Hepatocyte (in vitro differentiated cells): Measurements from ENCODE around the gene KCTD15. TPM values are rescaled to one million over a fixed set of nuclear protein-coding genes. Genes with fewer than 3 reads are reported as not detected.

Experiments
- DNase-seq: peaks from one replicate; pipeline ENCODE4 v3.0.0-alpha.2; 2016; ENCODE audit warnings: low spot score
- H2AFZ ChIP-seq: fragments of 200-600 bp; sonication (generic); 2 replicates; pipeline ENCODE4 v1.6.0; 2016; ENCODE audit warnings: antibody characterized with exemption, mild to moderate bottlenecking
- H3K27ac ChIP-seq: fragments of 200-600 bp; sonication (generic); 2 replicates; pipeline ENCODE4 v1.5.1; 2016; ENCODE audit warnings: mild to moderate bottlenecking
- H3K27me3 ChIP-seq: fragments of 200-600 bp; sonication (generic); 2 replicates; pipeline ENCODE4 v1.6.1; 2016
- H3K36me3 ChIP-seq: fragments of 200-600 bp; sonication (generic); replicated peaks from 2 replicates; pipeline ENCODE4 v1.5.1; 2016; ENCODE audit warnings: low read depth; ENCODE audit not compliant: insufficient read depth
- H3K4me1 ChIP-seq: fragments of 200-600 bp; sonication (generic); 2 replicates; pipeline ENCODE4 v1.5.1; 2016; ENCODE audit warnings: mild to moderate bottlenecking, moderate library complexity; ENCODE audit not compliant: insufficient read depth
- H3K4me2 ChIP-seq: fragments of 200-600 bp; sonication (generic); 2 replicates; pipeline ENCODE4 v1.6.0; 2016
- H3K4me3 ChIP-seq: fragments of 200-600 bp; sonication (generic); 2 replicates; pipeline ENCODE4 v1.5.1; 2016; ENCODE audit warnings: mild to moderate bottlenecking
- H3K79me2 ChIP-seq: fragments of 200-600 bp; sonication (generic); 2 replicates; pipeline ENCODE4 v1.6.0; 2017; ENCODE audit warnings: mild to moderate bottlenecking
- H3K9me2 ChIP-seq: fragments of 200-600 bp; sonication (generic); replicated peaks from 2 replicates; pipeline ENCODE4 v1.6.0; 2017; ENCODE audit warnings: mild to moderate bottlenecking; ENCODE audit not compliant: insufficient read depth
- H3K9me3 ChIP-seq: fragments of 200-600 bp; sonication (generic); 2 replicates; pipeline ENCODE4 v1.5.1; 2016; ENCODE audit warnings: low read depth, mild to moderate bottlenecking
- H4K20me1 ChIP-seq: fragments of 200-600 bp; sonication (generic); 2 replicates; pipeline ENCODE4 v1.6.0; 2016; ENCODE audit warnings: mild to moderate bottlenecking; ENCODE audit not compliant: insufficient read depth, poor library complexity, severe bottlenecking
- CTCF ChIP-seq: fragments of 200-600 bp; sonication (generic); IDR thresholded peaks from 2 replicates; pipeline ENCODE4 v1.5.1; 2016; ENCODE audit warnings: antibody characterized with exemption, mild to moderate bottlenecking; ENCODE audit not compliant: poor library complexity
- EZH2 ChIP-seq: fragments of 200-600 bp; sonication (generic); IDR thresholded peaks from 2 replicates; pipeline ENCODE4 v1.6.1; 2016; ENCODE audit warnings: antibody characterized with exemption, mild to moderate bottlenecking, borderline replicate concordance
- EZH2phosphoT487 ChIP-seq: fragments of 200-600 bp; sonication (generic); IDR thresholded peaks from one replicate; pipeline ENCODE4 v1.6.1; 2018; ENCODE audit warnings: antibody characterized with exemption, mild to moderate bottlenecking, low read depth, moderate library complexity; ENCODE audit not compliant: unreplicated experiment, severe bottlenecking
- WGBS: methylation state at CpG from one replicate; pipeline ENCODE4 v1.1.6; 2016; ENCODE audit warnings: low lambda C conversion rate; ENCODE audit errors: missing lambda C conversion rate; 5-methylcytosine and 5-hydroxymethylcytosine counted together
- polyA plus RNA-seq: library from polyadenylated mRNA; unstranded; fragments of >200 nt; fragmentation: Nextera tagmentation; extraction: Ambion mirVana; gene quantifications from 2 replicates; pipeline ENCODE4 v1.2.1, GENCODE V29; 2016
- total RNA-seq: library from RNA; depleted of rRNA; stranded (reverse); fragments of >200 nt; gene quantifications from 2 replicates; pipeline ENCODE4 v1.2.3, GENCODE V29; 2014

KCTD15 gene
- total and polyA plus RNA-seq, 2 experiments from 2014 or later, result 10.1 to 55.8 TPM

DNA sequence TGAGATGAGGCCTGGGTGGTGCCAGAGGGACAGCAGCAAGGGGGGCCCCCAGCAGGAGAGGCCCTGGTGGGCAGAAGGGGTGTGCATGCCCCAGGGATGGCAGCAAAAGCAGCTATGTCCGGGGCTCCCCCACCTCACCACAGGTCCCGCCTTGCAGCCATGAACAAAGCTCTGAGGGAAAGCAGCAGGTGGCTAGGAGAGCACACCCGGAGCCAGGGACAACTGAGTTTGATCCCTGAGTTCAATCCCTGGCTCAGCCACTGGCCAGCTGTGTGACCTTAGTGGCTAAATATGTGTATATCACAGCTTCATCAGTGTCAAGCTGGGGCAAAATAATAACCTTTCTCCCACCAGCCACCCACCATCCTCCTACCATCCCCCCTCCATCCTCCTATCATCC lies 47.7 kb upstream of the KCTD15 start:
- no peak overlapping the region for H3K27ac ChIP-seq
- 96% methylated on average over 3 of the region's 3 CpGs for WGBS

GRCh38 chr19:33749619-33750175 lies 47.0 kb upstream of the KCTD15 start:
- 90% methylated on average over 10 of the region's 12 CpGs for WGBS
- Histone ChIP-seq H2AFZ (no peak overlapping the region), H3K79me2 (no peaks in the 10 kb centered on the region), H3K9me3 (no peaks in the 10 kb centered on the region), H3K36me3 (no peaks in the 10 kb centered on the region), H3K4me1 (no peaks in the 10 kb centered on the region), H4K20me1 (no peaks in the 10 kb centered on the region), H3K4me3 (no peak overlapping the region), H3K4me2 (no peak overlapping the region), H3K9me2 (no peaks in the 10 kb centered on the region), H3K27me3 (no peaks in the 10 kb centered on the region), H3K27ac (no peak overlapping the region)
- TF ChIP-seq EZH2phosphoT487, result no peak
- TF ChIP-seq CTCF, result no peak
- no peak for TF ChIP-seq EZH2
- DNase-seq, result no peak

More for the DNA sequence above, 47.7 kb upstream of the KCTD15 start:
- Histone ChIP-seq H3K4me3 (no peak overlapping the region), H3K9me3 (no peaks in the 10 kb centered on the region), H4K20me1 (no peaks in the 10 kb centered on the region), H2AFZ (no peak overlapping the region), H3K79me2 (no peaks in the 10 kb centered on the region), H3K4me1 (no peaks in the 10 kb centered on the region), H3K4me2 (no peak overlapping the region), H3K27me3 (no peaks in the 10 kb centered on the region), H3K36me3 (no peaks in the 10 kb centered on the region), H3K9me2 (no peaks in the 10 kb centered on the region)
- TF ChIP-seq EZH2, result no peak
- no peak for TF ChIP-seq EZH2phosphoT487
- TF ChIP-seq CTCF, result no peak
- DNase-seq, result no peak

GRCh38 chr19:33750587-33751435 lies 45.9 kb upstream of the KCTD15 start:
- Histone ChIP-seq H3K27me3 (no peaks in the 10 kb centered on the region), H2AFZ (no peak overlapping the region), H3K4me2 (no peak overlapping the region), H4K20me1 (no peaks in the 10 kb centered on the region), H3K9me2 (no peaks in the 10 kb centered on the region), H3K4me3 (no peak overlapping the region), H3K4me1 (no peaks in the 10 kb centered on the region), H3K27ac (no peak overlapping the region), H3K9me3 (no peaks in the 10 kb centered on the region), H3K36me3 (no peaks in the 10 kb centered on the region), H3K79me2 (no peaks in the 10 kb centered on the region)
- WGBS, result 86% methylated on average over 18 of the region's 18 CpGs
- DNase-seq, result no peak
- TF ChIP-seq CTCF (no peak), EZH2phosphoT487 (no peak), EZH2 (no peak)
